LNCaP clone FGC (cell line): ENCODE measurements around the gene MEGF6.
"Not testable (repeated sequence)": the region's sequence is repeated elsewhere in the genome, so short reads cannot be mapped to it uniquely, and the experiment has no call there.

Source experiments
- DNase-seq: peaks from one replicate; pipeline ENCODE4 v3.0.0-alpha.2; 2011; ENCODE audit warnings: low read depth
- H3K4me3 ChIP-seq: 2 replicates; pipeline ENCODE4 v1.5.1; 2011; ENCODE audit warnings: mild to moderate bottlenecking, low read depth, low read length, control low read depth
- TF ChIP-seq, protein P1 (sequence below): IDR thresholded peaks from 2 replicates; pipeline ENCODE4 v1.5.1; 2012; ENCODE audit warnings: mild to moderate bottlenecking; ENCODE audit not compliant: control insufficient read depth, insufficient read depth; ENCODE audit errors: extremely low read depth

Gene MEGF6

DNA sequence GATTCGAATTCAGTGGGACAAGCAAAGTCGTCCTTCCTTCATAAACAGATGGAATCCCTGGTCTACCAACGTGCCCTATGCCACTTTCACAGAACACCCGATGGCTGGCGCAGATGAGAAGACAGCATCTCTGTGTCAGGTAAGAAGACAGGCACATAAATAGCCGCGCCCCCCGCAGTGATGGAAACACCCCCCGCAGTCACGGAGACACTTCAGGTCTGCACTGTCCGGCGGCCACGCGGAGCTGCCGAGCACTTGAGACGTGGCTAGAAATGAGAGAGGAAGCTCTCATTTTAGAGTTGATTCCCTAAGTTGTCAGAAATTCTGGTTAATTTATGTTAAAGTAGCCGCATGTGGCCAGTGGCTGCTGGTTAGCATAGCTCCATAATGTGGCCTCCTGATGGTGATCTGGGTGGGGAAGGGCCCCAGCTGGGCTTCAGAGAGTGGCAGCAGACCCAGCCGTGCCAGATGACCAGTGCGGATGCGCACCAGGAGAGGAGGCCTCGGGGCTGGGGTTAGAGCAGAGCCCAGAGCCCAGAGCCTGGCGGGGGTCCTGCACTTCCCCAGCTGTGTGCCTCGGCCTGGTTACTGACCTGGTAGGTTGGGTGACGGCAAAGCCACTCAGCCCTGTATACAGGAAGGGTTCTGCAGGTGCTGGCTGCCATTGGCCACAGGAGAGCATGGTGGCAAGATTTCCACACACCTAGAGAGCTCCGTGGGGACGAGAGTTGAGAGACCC lies 16.4 kb upstream of the MEGF6 start:
- TF ChIP-seq, protein P1, sequence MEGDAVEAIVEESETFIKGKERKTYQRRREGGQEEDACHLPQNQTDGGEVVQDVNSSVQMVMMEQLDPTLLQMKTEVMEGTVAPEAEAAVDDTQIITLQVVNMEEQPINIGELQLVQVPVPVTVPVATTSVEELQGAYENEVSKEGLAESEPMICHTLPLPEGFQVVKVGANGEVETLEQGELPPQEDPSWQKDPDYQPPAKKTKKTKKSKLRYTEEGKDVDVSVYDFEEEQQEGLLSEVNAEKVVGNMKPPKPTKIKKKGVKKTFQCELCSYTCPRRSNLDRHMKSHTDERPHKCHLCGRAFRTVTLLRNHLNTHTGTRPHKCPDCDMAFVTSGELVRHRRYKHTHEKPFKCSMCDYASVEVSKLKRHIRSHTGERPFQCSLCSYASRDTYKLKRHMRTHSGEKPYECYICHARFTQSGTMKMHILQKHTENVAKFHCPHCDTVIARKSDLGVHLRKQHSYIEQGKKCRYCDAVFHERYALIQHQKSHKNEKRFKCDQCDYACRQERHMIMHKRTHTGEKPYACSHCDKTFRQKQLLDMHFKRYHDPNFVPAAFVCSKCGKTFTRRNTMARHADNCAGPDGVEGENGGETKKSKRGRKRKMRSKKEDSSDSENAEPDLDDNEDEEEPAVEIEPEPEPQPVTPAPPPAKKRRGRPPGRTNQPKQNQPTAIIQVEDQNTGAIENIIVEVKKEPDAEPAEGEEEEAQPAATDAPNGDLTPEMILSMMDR = no peak

DNA sequence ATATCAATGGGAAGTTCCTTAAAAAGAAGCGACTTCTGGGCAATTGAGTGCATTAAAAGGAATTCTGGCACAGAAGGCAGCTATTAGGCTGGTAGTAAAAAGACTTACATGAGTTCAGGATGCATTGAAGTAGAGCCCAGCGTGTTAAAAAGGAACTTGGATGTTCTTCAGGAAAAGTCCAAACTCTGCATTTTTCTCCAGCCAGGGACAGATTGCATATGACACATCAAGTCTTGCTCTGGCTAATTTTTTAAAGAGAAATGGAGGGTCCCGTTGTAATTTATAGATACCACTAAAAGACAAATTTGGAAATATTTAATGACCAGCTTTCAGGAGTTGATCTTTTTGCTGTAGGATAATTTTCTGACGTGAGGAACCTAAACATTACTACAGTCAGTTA lies 14.7 kb upstream of the MEGF6 start:
- DNase-seq = no peak
- peak overlapping the region; percentile 94 for H3K4me3 ChIP-seq
- TF ChIP-seq, protein P1 = no peak

More for the DNA sequence above, 16.4 kb upstream of the MEGF6 start:
- no peak overlapping the region for H3K4me3 ChIP-seq
- DNase-seq = no peak

DNA sequence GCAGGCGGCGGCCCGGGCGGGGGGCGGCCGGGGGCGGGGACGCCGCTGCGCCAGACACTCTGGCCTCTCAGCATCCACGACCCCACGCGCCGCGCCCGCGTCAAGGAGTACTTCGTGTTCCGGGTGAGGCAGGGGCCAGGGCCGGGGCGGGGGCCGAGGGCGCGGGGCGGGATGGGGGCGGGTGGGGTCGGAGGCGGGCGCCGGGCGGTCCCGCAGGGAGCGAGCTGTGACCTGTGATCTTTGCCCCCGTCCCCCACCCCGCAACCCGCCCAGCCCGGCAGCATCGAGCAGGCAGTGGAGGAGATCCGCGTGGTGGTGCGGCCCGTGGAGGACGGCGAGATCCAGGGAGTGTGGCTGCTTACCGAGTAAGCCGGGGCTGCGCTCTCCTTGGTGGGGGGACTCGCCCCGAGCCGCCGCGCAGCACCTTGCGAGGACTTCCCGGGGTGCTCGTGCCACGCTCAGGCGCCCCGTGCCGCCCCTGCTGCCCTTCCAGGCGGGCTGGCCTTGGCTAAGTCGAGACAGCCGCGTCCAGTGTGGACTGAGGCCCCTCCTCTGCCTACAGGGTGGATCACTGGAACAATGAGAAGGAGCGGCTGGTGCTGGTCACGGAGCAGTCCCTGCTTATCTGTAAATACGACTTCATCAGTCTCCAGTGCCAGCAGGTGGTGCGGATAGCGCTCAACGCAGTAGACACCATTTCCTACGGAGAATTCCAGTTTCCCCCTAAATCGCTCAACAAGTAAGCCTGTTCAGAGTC lies 14.0 kb upstream of the MEGF6 start:
- peak overlapping the region; percentile 94 for H3K4me3 ChIP-seq
- DNase-seq = peak; percentile 21
- TF ChIP-seq, protein P1 = peak; percentile 20; the same call in 1 of the 2 replicates

DNA sequence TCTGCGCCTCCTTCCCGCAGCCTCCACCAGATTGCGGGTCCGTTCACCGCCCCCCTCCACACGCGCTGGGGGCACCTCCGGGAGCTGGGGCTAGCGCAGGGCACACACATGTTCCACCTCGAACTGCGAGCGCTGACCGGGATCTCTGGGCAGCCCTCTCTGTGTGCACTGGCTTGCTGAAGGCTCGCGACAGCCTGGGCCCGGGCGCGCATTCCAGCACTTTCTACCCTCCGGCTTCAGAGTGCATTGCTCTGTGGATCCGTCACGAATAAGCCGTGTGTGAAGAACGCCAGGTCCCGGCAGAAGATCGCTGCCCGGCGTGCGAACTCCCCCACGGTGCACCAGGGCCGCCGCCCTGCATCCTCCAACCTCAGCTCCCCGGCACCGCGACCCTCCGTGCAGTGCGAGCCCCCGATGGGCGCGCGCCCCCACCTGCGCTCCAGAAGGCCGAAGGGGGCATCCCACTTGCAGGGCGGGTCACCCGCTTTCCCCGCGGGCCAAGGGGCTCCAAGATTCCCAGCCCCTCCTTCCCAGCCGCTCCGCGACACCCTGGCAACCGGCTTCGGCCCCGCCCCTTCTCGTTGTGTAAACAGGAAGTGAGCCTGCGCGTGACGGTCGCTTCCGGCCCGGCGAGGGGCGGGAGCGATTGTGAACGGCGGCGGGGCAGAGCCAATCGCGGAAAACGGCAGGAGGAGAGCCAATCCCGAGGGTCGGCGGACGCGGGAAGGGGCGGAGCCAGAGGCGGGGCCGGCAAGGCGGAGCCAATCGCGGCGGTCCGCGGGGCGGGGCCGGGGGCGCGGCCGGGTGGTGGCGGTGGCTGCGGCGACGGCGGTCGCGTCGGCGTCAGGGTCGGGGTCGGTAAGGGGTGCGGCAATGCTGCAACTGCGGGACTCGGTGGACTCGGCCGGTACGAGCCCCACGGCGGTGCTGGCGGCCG lies 13.2 kb upstream of the MEGF6 start, which contains the start of gene TPRG1L:
Gene TPRG1L, plus strand, starts transcription at position 816 of the 937 bp plus-strand sequence. Its CDS starts 58 bp downstream, at position 874.
- H3K4me3 ChIP-seq = peak within 1 kb of the TSS; percentile 94

DNA sequence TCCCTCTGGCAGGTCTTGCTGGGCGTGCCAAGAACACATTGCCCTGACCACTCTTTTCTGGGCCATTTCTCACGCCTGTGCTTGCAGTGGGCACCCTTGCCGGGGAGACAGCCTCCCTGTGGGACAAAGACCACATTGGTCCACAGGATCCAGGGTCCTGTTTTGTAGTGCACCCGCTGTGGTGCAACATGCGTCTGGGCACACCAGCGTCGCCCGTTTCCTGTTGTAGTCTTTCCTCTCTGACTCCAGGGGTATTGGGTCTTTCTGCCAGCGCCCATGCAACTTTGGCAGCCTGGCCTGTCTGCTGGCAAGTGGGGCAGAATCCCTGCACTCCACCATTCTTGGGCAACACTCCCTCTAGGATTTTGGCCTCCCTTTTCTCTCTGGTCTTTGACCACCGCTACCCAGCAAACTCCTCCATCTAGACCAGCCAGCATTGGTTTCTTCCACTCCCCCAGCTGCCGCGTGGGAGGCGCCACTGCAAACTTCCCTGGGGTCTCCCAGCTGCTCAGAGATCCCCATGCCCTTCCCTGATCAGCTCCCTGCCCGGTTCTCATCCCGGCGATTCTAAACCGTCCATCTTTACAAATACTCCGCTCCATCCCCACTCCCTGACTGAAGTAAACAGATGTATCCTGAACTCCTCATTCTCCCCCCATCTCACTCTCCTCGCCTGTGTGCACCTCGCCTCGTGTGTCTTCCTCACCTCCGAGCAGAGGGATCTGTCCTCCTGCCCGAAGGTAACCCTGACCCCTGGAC lies 12.3 kb upstream of the MEGF6 start:
- peak overlapping the region; percentile 94 for H3K4me3 ChIP-seq
- DNase-seq = no peak
- TF ChIP-seq, protein P1 = no peak

More for the DNA sequence above, 13.2 kb upstream of the MEGF6 start, which contains the start of gene TPRG1L:
- peak; percentile 77 for DNase-seq
- TF ChIP-seq, protein P1 = no peak

DNA sequence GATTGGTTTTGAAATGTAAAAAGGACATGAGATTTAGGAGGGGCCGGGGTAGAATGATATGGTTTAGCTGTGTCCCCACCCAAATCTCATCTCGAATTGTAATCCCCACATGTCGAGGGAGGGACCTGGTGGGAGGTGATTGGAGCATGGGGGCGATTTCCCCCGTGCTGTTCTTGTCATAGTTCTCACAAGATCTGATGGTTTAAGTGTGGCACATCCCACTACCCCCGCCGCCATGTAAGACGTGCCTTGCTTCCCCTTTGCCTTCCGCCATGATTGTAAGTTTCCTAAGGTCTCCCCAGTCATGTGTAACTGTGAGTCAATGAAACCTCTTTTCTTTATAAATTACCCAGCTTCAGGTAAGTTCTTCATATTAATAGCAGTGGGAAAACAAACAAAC lies 10.8 kb upstream of the MEGF6 start:
- DNase-seq, H3K4me3 ChIP-seq: not testable (repeated sequence)
